Pancreas (tissue), 10 donors: Measurements from ENCODE around the gene PRPH. TPM values are rescaled to one million over a fixed set of nuclear protein-coding genes. Genes with fewer than 3 reads are reported as not detected.

Source experiments
- ATAC-seq, 4 donors: fragments of 200-7000 bp; cut with Tn5 transposase; one replicate each; pipeline versions ENCODE4 v1.8.0 to v1.9.1; 2020; ENCODE audit warnings: mild to moderate bottlenecking in 4 of 4, moderate library complexity in 4 of 4
- DNase-seq, 6 donors: peaks; one replicate each; pipeline ENCODE4 v3.0.0-alpha.2; 2020
- FAIRE-seq: peaks from 2 replicates; lab custom pipeline; 2012; peaks lifted over from hg19 to GRCh38; lab: Jason Lieb, UNC
- H3K27ac ChIP-seq, 4 donors: fragments of 200-600 bp; sonication (generic); 1 replicate in 3 of 4; 2 replicates in 1 of 4; pipeline versions ENCODE4 v1.5.0 to v1.8.0; 2020
- H3K27me3 ChIP-seq, 4 donors: fragments of 200-600 bp; one replicate each; pipeline ENCODE4 v1.8.0; 2021
- H3K36me3 ChIP-seq, 3 donors: fragments of 200-600 bp; sonication (generic) in 1 of 3; one replicate each; pipeline versions ENCODE4 v1.5.0 to v1.8.0; 2020 to 2021
- H3K4me1 ChIP-seq, 3 donors: fragments of 200-600 bp; one replicate each; pipeline ENCODE4 v1.8.0; 2021
- H3K4me3 ChIP-seq, 4 donors: fragments of 200-600 bp; sonication (generic) in 2 of 4; one replicate each; pipeline versions ENCODE4 v1.5.0 to v1.8.0; 2020 to 2021
- H3K9me3 ChIP-seq, 4 donors: fragments of 200-600 bp; one replicate each; pipeline ENCODE4 v1.8.0; 2021
- CTCF ChIP-seq, 4 donors: fragments of 200-600 bp; sonication (generic) in 3 of 4; IDR thresholded peaks; one replicate each; pipeline versions ENCODE4 v1.5.0 to v1.8.0; 2021; ENCODE audit warnings: antibody characterized with exemption in 4 of 4
- WGBS, 2 donors: extraction: QIAGEN DNeasy Blood & Tissue Kit; methylation state at CpG; one replicate each; pipeline ENCODE4 v1.1.7; 2013; 5-methylcytosine and 5-hydroxymethylcytosine counted together
- intact Hi-C, 3 donors: fragments of 100-400 bp; cut with DNase I; formaldehyde crosslinking; loops; one replicate each; pipeline versions ENCODE4 v1.11.1 to v1.14.2; 2022
- polyA plus RNA-seq, 2 donors: library from polyadenylated mRNA; stranded (reverse); fragments of 200-250 nt; gene quantifications; one replicate each; pipeline ENCODE4 v1.2.3, GENCODE V29; 2013
- total RNA-seq, 6 donors: library from RNA; stranded (reverse); fragmentation: NEBNext Ultra II Directional in 4 of 6; extraction: Animal tissue kit (Norgen Biotek cat#: 25700) in 4 of 6; gene quantifications; one replicate each; pipeline versions ENCODE4 v1.2.1 to v1.2.4, GENCODE V29; 2021 to 2023
- donor health status: healthy with polysubstance abuse.
- donor health status: DM: no; HTN: no; CAD: no; lungs with moderate emphysema.
- donor health status: DM: no; HTN: no; CAD: no.
- donor health status: control.
- donor health status: control.
- donor health status: Bipolar disorder and iron deficiency.
- donor health status: DM: yes; HTN: yes; CAD: no.
- donor health status: DM: no; HTN: no; CAD: no.
- donor health status: DM: no; HTN: no; CAD: no.
- donor health status: DM: yes; HTN: yes; CAD: no.

The PRPH gene
- total and polyA plus RNA-seq, 8 donors: 0.44 to 18.7 (median 1.1) TPM

- FAIRE-seq: no peak
- TF ChIP-seq CTCF (IDR thresholded peaks at IDR 0.05): no peak
- no peak for DNase-seq
- Histone ChIP-seq H3K4me3 (no peak overlapping the region), H3K27ac (no peak overlapping the region), H3K4me1 (peaks cover 8 to 20% (median 12%) of the 10 kb centered on the region in 3 donors), H3K9me3 (no peaks in the 10 kb centered on the region), H3K27me3 (peaks cover 0 to 4% (median 0%) of the 10 kb centered on the region in 4 donors), H3K36me3 (no peaks in the 10 kb centered on the region)
- 71 to 74% methylated on average over 20 to 21 of the region's 21 CpGs for WGBS, 2 donors
- intact Hi-C loops: loop anchor here in 1 of 3 donors (10.0 kb wide), 1 partner anchor 173 kb away; no protein-coding TSS in a partner anchor
- ATAC-seq: no peak
Measured at GRCh38 chr12:49341777-49342065, 46.8 kb downstream of the PRPH start.

GRCh38 chr12:49342066-49342913 lies 47.3 kb downstream of the PRPH start:
- ATAC-seq (peak; percentile 36 to 72 (median 66)), FAIRE-seq (no peak), DNase-seq (peak; percentile 56 to 86 (median 76))
- peak; percentile 52 to 72 (median 64) for TF ChIP-seq CTCF (IDR thresholded peaks at IDR 0.05)
- H3K9me3 ChIP-seq: no peaks in the 10 kb centered on the region
- H3K27ac ChIP-seq: no peak overlapping the region
- no peaks in the 10 kb centered on the region for H3K36me3 ChIP-seq
- peak overlapping the region in 3 of 4 donors; percentile 11 to 41 (median 23) for H3K4me3 ChIP-seq
- 20 to 21% methylated on average over 52 to 58 of the region's 58 CpGs for WGBS, 2 donors
- H3K4me1 ChIP-seq: peaks cover 13 to 26% (median 18%) of the 10 kb centered on the region in 3 donors
- intact Hi-C loops: loop anchor here in 1 of 3 donors (10.0 kb wide), 1 partner anchor 173 kb away; no protein-coding TSS in a partner anchor
- H3K27me3 ChIP-seq: peaks cover 0 to 4% (median 0%) of the 10 kb centered on the region in 4 donors

DNA sequence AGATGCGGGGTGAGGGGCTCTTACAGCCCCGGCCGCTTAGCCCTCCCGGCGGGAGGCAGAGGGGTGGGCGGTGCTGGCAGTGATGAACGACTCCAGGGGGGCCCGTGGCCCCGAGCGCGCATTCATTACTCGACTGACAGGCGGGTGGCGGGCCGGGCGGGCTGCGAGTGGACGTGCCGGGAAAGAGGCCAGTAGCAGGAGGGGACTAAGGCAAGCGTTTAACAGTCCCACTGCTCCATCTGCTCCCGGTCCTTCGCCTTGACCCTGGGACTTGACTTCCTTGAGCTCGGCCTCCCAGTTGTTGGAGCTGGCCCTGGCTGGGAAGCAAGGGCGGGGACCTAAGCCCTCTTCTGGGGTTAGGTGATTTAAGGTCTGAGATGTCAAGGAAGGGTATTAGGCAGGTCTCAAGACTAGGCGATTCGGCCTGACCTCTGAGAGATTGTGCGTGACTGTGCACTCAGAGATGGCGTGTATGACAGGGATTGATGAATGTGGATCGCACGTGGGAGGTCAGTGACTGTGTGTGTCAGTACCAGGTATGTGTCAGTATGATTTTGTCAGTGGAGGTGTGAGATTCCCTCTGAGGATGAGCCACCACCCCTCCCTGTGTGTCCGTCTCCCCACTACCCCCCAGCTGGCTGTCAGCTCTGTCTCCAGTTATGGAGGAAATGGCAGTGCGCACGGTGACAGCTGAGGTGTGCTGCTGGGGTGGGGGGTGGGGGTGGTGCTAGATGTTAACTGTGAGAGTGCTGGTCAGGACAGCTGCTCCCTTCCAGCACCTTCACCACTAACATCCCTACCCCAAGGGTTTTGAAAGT lies 48.2 kb downstream of the PRPH start:
- 4 to 6% methylated on average over 19 to 33 of the region's 33 CpGs for WGBS, 2 donors
- Histone ChIP-seq H3K27ac (no peak overlapping the region), H3K9me3 (no peaks in the 10 kb centered on the region), H3K4me3 (peak overlapping the region in 2 of 4 donors; percentile 11 to 41), H3K27me3 (peaks cover 0 to 4% (median 0%) of the 10 kb centered on the region in 4 donors), H3K36me3 (no peaks in the 10 kb centered on the region), H3K4me1 (peaks cover 17 to 28% (median 19%) of the 10 kb centered on the region in 3 donors)
- no peak for TF ChIP-seq CTCF (IDR thresholded peaks at IDR 0.05)
- FAIRE-seq: no peak
- intact Hi-C loops: loop anchor here in 1 of 3 donors (10.0 kb wide), 1 partner anchor 172 kb away; no protein-coding TSS in a partner anchor
- peak in 2 of 6 donors; percentile 15 to 64 for DNase-seq
- no peak for ATAC-seq

DNA sequence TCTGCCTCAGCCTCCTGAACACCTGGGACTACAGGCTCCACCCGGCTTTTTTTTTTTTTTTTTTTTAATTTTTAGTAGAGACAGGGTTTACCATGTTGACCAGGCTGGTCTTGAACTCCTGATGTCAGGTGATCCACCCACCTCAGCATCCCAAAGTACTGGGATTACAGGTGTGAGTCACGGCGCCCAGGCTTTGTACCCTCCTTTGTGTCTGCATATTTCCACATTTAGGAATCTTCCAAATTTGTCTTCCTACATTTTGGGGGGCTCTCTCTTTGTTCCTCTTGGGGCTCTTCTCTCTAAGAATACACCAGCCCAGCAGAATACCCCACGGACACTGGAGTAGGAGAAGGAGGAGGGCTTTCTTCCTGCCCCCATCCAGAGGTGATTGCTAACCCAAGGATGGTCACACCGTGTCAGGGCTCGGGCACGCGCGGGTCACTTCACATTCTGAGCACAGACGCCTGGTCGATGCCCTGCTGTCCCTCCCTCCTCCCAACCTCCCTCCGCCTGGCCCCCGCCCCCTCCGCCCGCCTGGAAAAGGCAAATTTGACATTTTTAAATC lies 49.6 kb downstream of the PRPH start:
- H3K4me3 ChIP-seq: peak overlapping the region in 2 of 4 donors; percentile 34 to 40
- intact Hi-C loops: loop anchor here in 1 of 3 donors (10.0 kb wide), 1 partner anchor 170 kb away; no protein-coding TSS in a partner anchor
- peaks cover 0 to 4% (median 0%) of the 10 kb centered on the region in 4 donors for H3K27me3 ChIP-seq
- no peaks in the 10 kb centered on the region for H3K36me3 ChIP-seq
- TF ChIP-seq CTCF (IDR thresholded peaks at IDR 0.05): no peak
- ATAC-seq (no peak), FAIRE-seq (no peak), DNase-seq (no peak)
- peaks cover 24 to 35% (median 29%) of the 10 kb centered on the region in 3 donors for H3K4me1 ChIP-seq
- WGBS, 2 donors: 29 to 38% methylated on average over 15 of the region's 15 CpGs
- H3K9me3 ChIP-seq: no peaks in the 10 kb centered on the region
- H3K27ac ChIP-seq: no peak overlapping the region
